ENCODE measurements around the gene MYO18A. TPM values are rescaled to one million over a fixed set of nuclear protein-coding genes. Genes with fewer than 3 reads are reported as not detected.

Gene MYO18A
- total RNA-seq, 4 donors from 2014 or later = 112 to 191 (median 136) TPM

DNA sequence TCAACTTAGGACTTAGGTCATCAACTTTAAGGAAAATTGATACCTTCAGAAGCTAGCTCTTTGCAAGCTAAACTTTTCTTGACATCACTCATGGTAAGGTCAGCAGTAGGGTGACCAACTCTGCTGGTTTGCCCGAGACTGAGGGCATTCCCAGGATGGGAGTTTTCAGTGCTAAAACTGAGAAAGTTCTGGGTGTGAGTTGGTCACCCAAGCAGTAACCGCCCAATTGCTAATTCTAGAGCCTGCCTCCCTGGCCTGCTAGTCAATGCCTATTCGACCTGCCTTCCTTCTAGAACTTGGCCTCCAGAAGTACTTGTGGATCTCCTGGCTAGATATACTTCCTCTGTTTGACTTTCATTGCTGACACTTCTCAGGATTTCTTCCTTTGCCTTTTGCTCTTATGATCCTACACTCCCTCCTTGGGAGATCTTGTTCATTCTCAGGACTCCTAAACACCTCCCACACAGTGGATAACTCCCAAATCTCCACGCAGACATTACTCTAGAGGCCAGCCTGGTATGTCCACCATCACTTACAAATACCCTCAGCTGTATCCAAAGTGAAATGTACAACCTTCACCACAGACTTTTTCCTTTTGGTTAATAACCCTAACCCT is 10.5 kb upstream of the MYO18A start:
- no peak overlapping the region for H3K27ac ChIP-seq
- H3K4me3 ChIP-seq = no peak overlapping the region
- 80% methylated on average over 1 to 4 of the region's 4 CpGs for WGBS, 2 donors (ENCODE audit: low coverage in 1 of 2)
- H3K4me1 ChIP-seq = no peaks in the 10 kb centered on the region
- TF ChIP-seq EP300 (IDR thresholded peaks at IDR 0.05; ENCODE audit: low read depth) (no peak), POLR2A (IDR thresholded peaks at IDR 0.05) (no peak), POLR2AphosphoS5 (IDR thresholded peaks at IDR 0.05) (no peak)
- TF ChIP-seq, protein P1, sequence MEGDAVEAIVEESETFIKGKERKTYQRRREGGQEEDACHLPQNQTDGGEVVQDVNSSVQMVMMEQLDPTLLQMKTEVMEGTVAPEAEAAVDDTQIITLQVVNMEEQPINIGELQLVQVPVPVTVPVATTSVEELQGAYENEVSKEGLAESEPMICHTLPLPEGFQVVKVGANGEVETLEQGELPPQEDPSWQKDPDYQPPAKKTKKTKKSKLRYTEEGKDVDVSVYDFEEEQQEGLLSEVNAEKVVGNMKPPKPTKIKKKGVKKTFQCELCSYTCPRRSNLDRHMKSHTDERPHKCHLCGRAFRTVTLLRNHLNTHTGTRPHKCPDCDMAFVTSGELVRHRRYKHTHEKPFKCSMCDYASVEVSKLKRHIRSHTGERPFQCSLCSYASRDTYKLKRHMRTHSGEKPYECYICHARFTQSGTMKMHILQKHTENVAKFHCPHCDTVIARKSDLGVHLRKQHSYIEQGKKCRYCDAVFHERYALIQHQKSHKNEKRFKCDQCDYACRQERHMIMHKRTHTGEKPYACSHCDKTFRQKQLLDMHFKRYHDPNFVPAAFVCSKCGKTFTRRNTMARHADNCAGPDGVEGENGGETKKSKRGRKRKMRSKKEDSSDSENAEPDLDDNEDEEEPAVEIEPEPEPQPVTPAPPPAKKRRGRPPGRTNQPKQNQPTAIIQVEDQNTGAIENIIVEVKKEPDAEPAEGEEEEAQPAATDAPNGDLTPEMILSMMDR (IDR thresholded peaks at IDR 0.05) = no peak
- H3K27me3 ChIP-seq = no peaks in the 10 kb centered on the region
- in situ Hi-C loops (cut with MboI; ENCODE audit: low pct_ligation_motif_present in 1 of 4, low pct_unique_long_range_greater_than_20kb in 1 of 4, low sequenced_read_pairs in 3 of 4) = no loop called here
- H3K36me3 ChIP-seq = no peaks in the 10 kb centered on the region
- H3K9me3 ChIP-seq = no peaks in the 10 kb centered on the region
- intact Hi-C loops (cut with DNase I; ENCODE audit: low total_unique reads) = no loop called here
- no peak for DNase-seq

DNA sequence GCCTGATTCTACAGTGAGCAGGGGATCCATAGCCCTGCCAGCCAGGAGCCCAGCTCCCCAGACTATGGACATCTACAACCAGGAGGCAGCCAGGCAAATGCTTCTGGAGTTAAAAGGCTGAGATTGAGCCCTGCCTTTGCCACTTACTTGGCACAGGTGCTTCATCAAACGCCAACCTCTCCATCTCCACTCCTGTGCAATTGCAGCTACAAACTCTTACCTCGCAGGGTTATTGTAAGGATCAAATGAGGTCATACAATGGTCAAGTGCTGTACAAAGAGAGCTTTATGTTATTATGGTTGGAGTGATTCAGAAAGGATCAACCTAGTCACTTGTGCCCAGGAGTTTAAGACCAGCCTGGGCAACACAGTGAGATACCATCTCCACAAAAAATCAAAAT is 9.8 kb upstream of the MYO18A start:
- Histone ChIP-seq H3K4me1 (no peaks in the 10 kb centered on the region), H3K27me3 (no peaks in the 10 kb centered on the region), H3K36me3 (no peaks in the 10 kb centered on the region), H3K9me3 (no peaks in the 10 kb centered on the region), H3K27ac (no peak overlapping the region), H3K4me3 (no peak overlapping the region)
- WGBS, 2 donors (ENCODE audit: low coverage in 1 of 2) = 79 to 80% methylated on average over 2 of the region's 2 CpGs
- no peak for DNase-seq
- intact Hi-C loops (cut with DNase I; ENCODE audit: low total_unique reads) (no loop called here), in situ Hi-C loops (cut with MboI; ENCODE audit: low pct_ligation_motif_present in 1 of 4, low pct_unique_long_range_greater_than_20kb in 1 of 4, low sequenced_read_pairs in 3 of 4) (no loop called here)
- TF ChIP-seq POLR2A (IDR thresholded peaks at IDR 0.05) (no peak), POLR2AphosphoS5 (IDR thresholded peaks at IDR 0.05) (no peak), EP300 (IDR thresholded peaks at IDR 0.05; ENCODE audit: low read depth) (no peak)
- TF ChIP-seq, protein P1 (IDR thresholded peaks at IDR 0.05) = no peak

DNA sequence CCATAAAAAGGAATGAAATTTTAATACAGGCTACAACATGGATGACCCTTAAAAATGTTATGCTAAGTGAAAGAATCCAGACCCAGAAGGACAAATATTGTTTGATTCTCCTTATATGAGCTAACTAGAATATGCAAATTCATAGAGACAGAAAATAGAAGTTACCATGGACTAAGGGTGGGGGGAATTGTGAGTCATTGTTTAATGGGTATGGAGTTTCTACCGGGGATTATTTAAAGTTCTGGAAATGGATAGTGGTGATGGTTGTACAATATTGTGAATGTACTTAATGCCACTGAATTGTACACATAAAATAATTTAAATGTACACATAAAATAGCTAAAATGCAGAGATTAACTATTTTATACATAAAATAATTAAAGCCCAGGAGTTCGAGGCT is 9.2 kb upstream of the MYO18A start:
- no peak for TF ChIP-seq POLR2AphosphoS5 (IDR thresholded peaks at IDR 0.05)
- TF ChIP-seq, protein P1 (IDR thresholded peaks at IDR 0.05) = no peak
- no peak for TF ChIP-seq POLR2A (IDR thresholded peaks at IDR 0.05)
- no peak for TF ChIP-seq EP300 (IDR thresholded peaks at IDR 0.05; ENCODE audit: low read depth)
- intact Hi-C loops (cut with DNase I; ENCODE audit: low total_unique reads) = no loop called here
- in situ Hi-C loops (cut with MboI; ENCODE audit: low pct_ligation_motif_present in 1 of 4, low pct_unique_long_range_greater_than_20kb in 1 of 4, low sequenced_read_pairs in 3 of 4) = no loop called here
- no peaks in the 10 kb centered on the region for H3K36me3 ChIP-seq
- no peaks in the 10 kb centered on the region for H3K4me1 ChIP-seq
- no peak overlapping the region for H3K27ac ChIP-seq
- no peak for DNase-seq
- H3K27me3 ChIP-seq = no peaks in the 10 kb centered on the region
- no peak overlapping the region for H3K4me3 ChIP-seq
- 70 to 81% methylated on average over 2 of the region's 2 CpGs for WGBS, 2 donors (ENCODE audit: low coverage in 1 of 2)
- H3K9me3 ChIP-seq = no peaks in the 10 kb centered on the region

DNA sequence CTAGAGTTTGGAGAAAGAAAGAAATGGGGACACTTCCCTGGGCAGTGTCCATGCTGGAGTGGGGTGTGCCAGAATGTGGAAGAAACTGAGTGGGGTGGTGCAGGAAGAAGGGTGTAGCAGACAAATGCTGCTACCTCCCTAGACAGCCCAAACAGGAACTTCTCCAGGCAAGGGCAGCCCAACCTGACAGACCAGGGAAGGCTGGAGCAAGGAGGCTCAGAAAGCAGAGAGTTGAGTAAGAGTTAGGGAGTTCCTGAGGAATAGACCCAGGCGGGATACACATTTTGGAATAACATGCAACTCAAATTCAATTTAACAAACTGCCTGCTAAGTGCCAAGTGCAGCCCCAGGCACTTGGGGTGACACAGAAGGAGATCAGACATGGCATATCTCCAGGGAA is 1.0 kb upstream of the MYO18A start:
- WGBS, 2 donors (ENCODE audit: low coverage in 1 of 2) = 87% methylated on average over 1 of the region's 1 CpG; no CpG with 5 or more reads in 1 of the 2 donors
- no peak overlapping the region for H3K4me3 ChIP-seq
- intact Hi-C loops (cut with DNase I; ENCODE audit: low total_unique reads) (no loop called here), in situ Hi-C loops (cut with MboI; ENCODE audit: low pct_ligation_motif_present in 1 of 4, low pct_unique_long_range_greater_than_20kb in 1 of 4, low sequenced_read_pairs in 3 of 4) (no loop called here)
- no peaks in the 10 kb centered on the region for H3K36me3 ChIP-seq
- H3K27ac ChIP-seq = peak overlapping the region; percentile 89 to 94 (median 92)
- no peaks in the 10 kb centered on the region for H3K9me3 ChIP-seq
- no peak for DNase-seq
- H3K4me1 ChIP-seq = peaks cover 29 to 54% (median 42%) of the 10 kb centered on the region in 4 donors
- TF ChIP-seq, protein P1 (IDR thresholded peaks at IDR 0.05) = no peak
- no peak for TF ChIP-seq EP300 (IDR thresholded peaks at IDR 0.05; ENCODE audit: low read depth)
- no peak for TF ChIP-seq POLR2AphosphoS5 (IDR thresholded peaks at IDR 0.05)
- no peak for TF ChIP-seq POLR2A (IDR thresholded peaks at IDR 0.05)
- H3K27me3 ChIP-seq = no peaks in the 10 kb centered on the region
